Activated CD8-positive, alpha-beta memory T cell treated with anti-CD3 and anti-CD28 coated beads, Interleukin-2, amount 50 U/mL, for 4 hours (primary cell): Measurements from ENCODE around the gene APIP.

Source experiments
- DNase-seq: peaks from one replicate; pipeline ENCODE4 v3.0.0-alpha.2; 2020

Gene APIP

GRCh38 chr11:34877375-34877975 is 38.7 kb downstream of the APIP start:
- DNase-seq: no peak

GRCh38 chr11:34874202-34874601 is 42.0 kb downstream of the APIP start:
- no peak for DNase-seq

- no peak for DNase-seq
Measured at GRCh38 chr11:34870548-34871196, 45.5 kb downstream of the APIP start.

- DNase-seq: no peak
Measured at GRCh38 chr11:34869425-34869824, 46.8 kb downstream of the APIP start.

GRCh38 chr11:34866375-34866774 is 49.8 kb downstream of the APIP start:
- no peak for DNase-seq

GRCh38 chr11:34865261-34865660 is 50.9 kb downstream of the APIP start:
- no peak for DNase-seq

GRCh38 chr11:34864424-34864823 is 51.8 kb downstream of the APIP start:
- no peak for DNase-seq

GRCh38 chr11:34863048-34863447 is 53.1 kb downstream of the APIP start:
- no peak for DNase-seq

GRCh38 chr11:34860518-34860917 is 55.7 kb downstream of the APIP start:
- DNase-seq: no peak

GRCh38 chr11:34860034-34860433 is 56.1 kb downstream of the APIP start:
- DNase-seq: no peak

GRCh38 chr11:34859496-34859895 is 56.7 kb downstream of the APIP start:
- DNase-seq: no peak

- no peak for DNase-seq
Measured at GRCh38 chr11:34857463-34857862, 58.7 kb downstream of the APIP start.

GRCh38 chr11:34856251-34856650 is 59.9 kb downstream of the APIP start:
- DNase-seq: no peak

- no peak for DNase-seq
Measured at GRCh38 chr11:34855754-34856095, 60.5 kb downstream of the APIP start.

- no peak for DNase-seq
Measured at GRCh38 chr11:34855021-34855753, 61.0 kb downstream of the APIP start.

- no peak for DNase-seq
Measured at GRCh38 chr11:34851916-34852315, 64.3 kb downstream of the APIP start.

GRCh38 chr11:34850334-34850733 is 65.8 kb downstream of the APIP start:
- DNase-seq: no peak

- DNase-seq: no peak
Measured at GRCh38 chr11:34846467-34846866, 69.7 kb downstream of the APIP start.

GRCh38 chr11:34844463-34845112 is 71.6 kb downstream of the APIP start:
- no peak for DNase-seq

GRCh38 chr11:34843271-34843670 is 72.9 kb downstream of the APIP start:
- no peak for DNase-seq

GRCh38 chr11:34840736-34841386 is 75.3 kb downstream of the APIP start:
- no peak for DNase-seq

- no peak for DNase-seq
Measured at GRCh38 chr11:34839969-34840368, 76.2 kb downstream of the APIP start.
